CMK (cell line): Measurements from ENCODE around the gene S1PR5.
"Not testable (repeated sequence)": the region's sequence is repeated elsewhere in the genome, so short reads cannot be mapped to it uniquely, and the experiment has no call there.

Experiments
- DNase-seq: peaks from one replicate; pipeline ENCODE4 v3.0.0-alpha.2; 2010; ENCODE audit warnings: low read depth

S1PR5 gene

DNA sequence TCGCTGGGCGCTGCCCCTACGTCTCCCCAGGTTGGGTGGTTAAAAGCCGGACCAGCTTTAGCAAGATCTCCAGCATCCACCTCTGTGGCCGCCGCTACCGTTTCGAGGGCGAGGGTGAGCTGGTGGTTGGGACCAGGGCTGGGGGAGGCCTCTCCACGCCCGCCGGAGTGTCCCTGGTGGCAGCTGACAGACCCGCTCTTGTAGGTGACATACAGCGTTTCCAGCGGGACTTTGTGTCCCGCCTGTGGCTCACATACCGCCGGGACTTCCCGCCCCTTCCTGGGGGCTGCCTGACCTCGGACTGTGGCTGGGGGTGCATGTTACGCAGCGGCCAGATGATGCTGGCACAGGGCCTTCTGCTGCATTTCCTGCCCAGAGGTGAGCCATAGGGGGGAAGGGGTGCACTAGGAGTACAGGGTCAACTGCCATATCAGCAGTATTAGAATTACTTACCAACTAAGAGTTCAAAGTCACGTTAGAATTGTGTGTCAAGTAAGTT is 27.6 kb upstream of the S1PR5 start:
- DNase-seq, result no peak

DNA sequence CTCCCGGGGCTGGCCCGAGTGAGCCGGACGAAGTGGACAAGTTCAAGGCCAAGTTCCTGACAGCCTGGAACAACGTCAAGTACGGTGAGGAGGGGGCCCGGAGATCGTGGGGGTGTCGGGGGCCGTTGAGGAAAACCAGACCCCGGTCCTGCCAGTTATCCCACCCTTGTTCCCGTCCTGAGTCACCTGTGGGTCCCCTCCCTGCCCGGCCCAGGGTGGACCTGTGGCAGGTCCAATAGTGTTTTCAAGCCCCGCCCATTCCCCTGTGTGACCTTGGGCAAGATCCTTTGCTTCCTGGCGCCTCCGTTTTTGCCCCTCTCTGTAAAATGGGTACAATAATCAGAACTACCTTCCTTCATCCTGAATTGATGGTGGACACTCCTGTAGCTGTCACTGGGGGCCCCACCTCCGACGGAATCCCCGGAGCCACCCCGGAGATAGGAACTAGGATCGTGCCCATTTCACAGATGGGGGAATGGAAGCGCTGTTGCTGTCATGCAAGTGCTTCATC is 27.1 kb upstream of the S1PR5 start:
- DNase-seq, result no peak

DNA sequence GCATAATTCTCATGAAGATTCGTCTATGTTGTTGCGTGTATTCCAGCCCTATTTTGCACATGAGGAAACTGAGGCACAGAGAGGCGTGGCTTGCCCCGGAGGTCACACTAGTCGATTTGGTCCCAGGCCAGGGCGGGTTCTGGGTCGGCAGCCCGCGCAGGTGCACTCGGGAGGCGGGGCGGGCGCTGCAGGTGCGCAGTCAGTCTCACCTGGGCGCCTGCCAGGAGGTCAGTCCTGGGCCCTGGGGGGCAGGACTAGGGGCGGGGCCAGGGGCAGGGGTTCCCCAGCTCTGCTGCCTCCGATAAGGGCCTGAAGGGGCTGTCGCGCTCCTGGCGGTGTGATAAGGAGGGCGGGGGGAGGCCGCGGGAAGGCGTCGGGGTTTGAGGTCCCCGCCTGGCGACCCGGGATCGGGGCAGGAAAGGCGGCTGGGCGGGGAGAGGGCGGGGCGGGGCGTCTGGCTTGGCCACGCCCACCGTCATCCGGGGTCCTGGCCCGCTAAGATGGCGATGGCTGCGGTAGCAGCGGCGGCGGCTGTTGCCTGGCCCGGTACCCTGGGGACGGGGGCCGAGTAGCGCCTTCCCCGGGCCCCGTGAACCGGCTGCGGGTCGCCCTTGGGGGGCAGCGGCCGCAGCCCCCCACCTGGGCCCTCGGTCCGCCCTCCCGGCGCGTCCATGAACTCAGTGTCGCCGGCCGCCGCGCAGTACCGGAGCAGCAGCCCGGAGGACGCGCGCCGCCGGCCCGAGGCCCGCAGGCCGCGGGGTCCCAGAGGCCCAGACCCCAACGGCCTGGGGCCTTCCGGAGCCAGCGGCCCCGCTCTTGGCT is 26.4 kb upstream of the S1PR5 start, which contains the start of gene ATG4D:
TSS of gene ATG4D (plus strand) at position 485 of the 822 bp plus-strand sequence. CDS start at position 672, 187 bp downstream.
- DNase-seq, result peak; percentile 86

DNA sequence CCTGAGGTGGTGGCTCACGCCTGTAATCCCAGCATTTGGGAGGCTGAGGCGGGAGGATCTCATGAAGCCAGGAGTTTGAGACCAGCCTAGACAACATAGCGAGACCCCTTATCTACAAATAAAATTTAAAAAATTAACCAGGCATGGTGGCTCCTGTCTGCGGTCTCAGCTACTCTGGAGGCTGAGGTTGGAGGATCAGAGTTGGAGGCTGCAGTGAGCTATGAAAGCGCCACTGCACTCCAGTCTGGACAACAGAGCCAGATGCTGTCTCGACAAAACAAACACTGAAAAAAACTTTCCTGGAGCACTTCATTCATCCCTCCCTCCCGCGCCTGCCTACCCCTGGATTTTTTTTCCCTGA is 25.8 kb upstream of the S1PR5 start:
- no peak for DNase-seq

DNA sequence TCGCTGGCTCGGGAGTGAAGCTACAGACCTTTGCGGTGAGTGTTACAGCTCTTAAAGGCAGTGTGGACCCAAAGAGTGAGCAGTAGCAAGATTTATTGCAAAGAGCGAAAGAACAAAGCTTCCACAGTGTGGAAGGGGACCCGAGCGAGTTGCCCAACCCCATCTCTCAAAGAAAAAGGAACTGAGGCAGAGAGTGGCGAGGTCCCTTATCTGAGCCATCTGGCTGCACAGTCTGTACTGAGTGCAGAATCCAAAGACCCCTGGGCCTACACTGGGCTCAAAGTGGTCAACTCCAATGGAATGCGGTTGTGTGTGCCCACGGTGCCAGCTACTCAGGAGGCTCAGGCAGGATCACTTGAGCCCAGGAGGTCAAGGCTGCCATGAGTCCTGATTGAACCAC is 21.8 kb upstream of the S1PR5 start:
- DNase-seq, result not testable (repeated sequence)

DNA sequence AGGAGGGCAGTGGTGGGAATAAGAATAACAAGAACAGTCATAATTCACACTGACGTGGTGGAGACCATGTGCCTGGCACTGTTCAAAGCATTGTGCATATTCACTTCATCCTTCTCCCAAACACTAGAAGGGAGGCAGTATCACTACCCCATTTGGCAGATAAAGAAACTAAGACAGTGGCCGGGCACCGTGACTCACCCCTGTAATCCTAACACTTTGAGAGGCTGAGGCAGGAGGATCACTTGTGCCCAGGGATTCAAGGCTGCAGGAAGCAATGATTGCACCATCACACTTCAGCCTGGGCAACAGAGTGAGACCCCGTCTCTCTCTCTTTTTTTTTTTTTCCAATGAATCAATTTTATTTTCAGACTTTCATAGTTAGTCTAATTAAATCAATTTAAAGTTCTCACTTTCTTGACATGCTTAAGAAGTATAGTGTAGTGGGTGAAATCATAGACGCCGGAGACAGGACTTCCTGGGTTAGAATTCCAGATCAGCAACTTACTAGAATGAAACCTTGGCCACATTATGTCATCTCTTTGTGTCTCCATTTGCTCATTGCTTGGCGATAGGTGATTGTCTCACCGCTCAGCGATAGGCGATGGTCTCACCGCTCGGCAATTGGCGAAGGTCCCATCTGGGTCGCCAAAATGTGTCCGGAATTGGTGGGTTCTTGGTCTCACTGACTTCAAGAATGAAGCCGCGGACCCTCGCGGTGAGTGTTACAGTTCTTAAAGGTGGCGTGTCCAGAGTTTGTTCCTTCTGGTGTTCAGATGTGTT is 21.1 kb upstream of the S1PR5 start:
- DNase-seq, result no peak

DNA sequence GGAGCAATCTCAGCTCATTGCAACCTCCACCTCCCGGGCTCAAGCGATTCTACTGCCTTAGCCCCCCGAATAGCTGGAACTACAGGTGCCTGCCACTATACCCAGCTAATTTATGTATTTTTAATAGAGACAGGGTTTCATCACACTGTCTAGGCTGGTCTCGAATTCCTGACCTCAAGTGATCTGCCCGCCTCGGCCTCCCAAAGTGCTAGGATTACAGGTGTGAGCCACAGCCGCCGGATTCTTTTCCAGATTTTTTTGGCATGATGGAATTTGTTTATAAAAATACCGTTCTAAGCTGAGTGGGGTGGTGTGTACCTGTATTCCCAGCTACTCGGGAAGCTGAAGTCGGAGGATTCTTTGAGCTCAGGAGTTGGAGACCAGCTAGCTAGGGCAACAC is 20.4 kb upstream of the S1PR5 start:
- no peak for DNase-seq

DNA sequence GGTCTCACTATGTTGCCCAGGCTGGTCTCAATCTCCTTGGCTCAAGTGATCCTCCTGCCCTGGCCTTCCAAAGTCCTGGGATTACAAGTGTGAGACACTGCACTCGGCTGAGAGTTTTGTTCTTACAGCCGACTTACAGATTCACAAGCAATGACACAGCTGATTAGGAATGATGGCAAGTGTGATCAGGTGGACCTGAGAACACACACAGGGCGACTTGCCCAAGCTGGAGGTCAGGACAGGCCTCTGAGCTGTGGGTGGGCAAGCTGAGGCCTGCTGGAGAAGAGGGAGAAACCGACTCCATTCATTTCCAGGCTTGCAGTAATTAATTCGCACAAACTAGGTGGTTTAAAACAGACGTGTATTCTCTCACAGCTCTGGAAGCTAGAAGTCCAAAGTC is 18.4 kb upstream of the S1PR5 start:
- DNase-seq, result no peak

DNA sequence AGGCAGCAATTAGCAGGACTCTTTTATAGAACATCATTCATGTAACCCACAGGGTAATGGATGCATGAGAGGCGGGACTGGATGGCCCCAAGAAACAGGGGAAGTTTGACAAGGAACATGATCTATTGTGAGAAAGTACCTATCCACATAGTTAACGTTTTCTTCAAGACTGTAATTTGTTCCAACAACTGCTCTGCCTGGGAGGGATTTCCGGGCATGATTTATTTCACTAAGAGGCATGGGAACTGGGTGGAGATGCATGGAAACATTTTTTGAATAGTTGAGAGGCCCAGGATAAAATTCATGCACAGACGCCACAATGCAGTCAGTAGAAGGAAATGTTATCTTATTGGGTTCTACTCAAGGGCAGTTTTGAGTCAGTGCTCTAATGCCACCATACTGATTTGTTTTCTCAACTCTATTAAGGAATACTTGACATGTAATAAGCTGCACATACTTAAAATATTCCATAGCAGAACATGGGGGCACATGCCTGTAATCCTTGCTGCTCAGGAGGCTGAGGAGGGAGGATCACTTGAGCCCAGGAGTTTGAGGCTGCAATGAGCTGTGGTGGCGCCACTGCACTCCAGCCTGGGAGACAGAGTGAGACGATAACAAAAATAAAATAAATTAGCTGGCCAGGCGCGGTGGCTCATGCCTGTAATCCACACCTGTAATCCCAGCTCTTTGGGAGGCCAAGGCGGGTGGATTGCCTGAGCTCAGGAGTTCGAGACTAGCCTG is 16.6 kb upstream of the S1PR5 start:
- no peak for DNase-seq

DNA sequence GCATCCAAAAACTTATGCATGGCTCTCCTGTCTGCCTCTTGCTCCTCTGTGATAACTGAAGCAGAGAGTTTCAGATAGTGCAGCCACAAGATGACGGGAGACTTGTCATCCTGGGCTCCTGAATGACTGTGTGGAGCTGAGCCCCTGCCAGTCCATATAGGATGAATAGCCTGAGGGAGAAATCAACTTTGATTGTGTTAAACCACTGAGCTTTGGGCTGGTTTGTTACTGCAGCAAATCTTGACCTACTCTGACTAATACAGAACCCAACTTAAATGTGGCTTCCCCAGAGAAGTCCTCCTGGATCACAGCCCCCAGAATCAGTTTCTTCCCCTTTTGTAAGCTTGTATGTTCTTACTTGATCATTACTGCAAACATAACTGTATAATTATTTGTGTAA is 15.2 kb upstream of the S1PR5 start:
- DNase-seq, result no peak

DNA sequence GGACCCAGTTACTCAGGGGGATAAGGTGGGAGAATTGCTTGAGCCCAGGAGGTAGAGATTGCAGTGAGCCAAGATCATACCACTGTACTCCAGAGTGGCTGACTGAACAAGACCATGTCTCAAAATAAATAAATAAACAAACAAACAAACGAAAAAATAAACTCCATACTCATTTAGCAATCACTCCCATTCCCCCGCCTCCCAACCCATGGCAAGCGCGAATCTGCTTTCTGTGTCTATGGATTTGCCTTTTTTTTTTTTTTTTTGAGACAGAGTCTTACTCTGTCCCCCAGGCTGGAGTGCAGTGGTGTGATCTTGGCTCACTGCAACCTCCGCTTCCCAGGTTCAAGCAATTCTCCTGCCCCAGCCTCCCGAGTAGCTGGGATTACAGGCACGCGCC is 9.6 kb upstream of the S1PR5 start:
- not testable (repeated sequence) for DNase-seq

DNA sequence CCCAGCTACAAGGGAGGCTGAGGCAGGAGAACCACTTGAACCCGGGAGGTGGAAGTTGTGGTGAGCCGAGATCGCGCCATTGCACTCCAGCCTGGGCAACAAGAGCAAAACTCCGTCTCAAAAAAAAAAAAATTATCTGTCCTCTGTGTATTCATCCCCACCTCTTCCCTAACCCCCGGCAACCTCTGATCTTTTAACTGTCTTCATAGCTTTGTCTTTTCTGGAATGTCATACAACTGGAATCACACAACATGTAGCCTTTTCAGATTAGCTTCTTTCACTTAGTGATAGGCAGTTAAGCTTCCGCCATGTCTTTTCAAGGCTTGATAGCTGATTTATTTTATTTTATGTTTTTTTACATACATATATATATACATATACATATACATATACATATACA is 8.4 kb upstream of the S1PR5 start:
- no peak for DNase-seq

DNA sequence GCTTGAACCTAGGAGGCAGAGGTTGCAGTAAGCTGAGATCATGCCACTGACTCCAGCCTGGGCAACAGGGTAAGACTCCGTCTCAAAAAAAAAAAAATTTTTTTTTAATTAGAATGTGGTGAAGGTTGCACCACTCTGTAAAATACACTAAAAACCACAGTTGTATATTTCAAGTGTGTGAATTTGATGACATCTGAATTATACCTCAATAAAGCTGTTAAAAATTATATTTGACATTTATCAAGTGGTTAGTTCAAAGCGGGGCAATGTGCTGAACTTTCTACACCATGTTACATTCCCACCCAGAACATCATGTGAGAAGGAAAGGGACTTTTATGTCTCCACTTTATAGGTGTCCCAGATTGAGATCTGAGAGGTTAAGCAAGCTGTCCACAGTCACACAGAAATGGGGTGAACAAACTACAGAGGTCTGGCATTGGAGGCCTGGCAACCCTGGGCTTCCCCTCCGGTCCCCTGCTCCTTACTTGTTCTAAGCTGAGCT is 5.9 kb upstream of the S1PR5 start:
- no peak for DNase-seq

DNA sequence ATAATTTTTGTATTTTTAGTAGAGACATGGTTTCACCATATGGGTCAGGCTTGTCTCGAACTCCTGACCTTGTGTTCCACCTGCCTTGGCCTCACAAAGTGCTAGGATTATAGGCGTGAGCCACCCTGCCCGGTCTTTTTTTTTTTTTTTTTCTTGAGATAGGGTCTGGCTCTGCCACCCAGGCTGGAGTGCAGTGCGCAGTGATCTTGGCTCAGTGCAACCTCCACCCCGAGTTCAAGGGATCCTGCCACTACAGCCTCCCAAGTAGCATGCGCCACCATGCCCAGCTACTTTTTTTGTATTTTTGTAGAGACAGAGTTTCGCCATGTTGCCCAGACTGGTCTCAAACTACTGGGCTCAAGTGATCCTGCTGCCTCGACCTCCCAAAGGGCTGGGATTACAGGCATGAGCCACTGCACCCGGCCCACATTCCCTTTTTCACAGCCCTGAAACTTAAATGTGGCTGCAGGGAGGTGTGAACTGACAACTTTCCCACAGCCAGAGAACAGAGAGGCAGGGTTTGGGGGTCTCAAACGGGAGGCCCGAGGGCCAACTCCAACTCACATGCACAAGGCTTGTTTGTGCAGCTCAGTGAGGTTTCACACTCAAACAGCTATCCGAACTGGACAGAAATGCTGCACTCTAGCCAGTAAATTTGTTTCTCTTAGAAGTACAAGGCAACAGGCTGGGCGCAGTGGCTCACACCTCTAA is 4.4 kb upstream of the S1PR5 start:
- no peak for DNase-seq

DNA sequence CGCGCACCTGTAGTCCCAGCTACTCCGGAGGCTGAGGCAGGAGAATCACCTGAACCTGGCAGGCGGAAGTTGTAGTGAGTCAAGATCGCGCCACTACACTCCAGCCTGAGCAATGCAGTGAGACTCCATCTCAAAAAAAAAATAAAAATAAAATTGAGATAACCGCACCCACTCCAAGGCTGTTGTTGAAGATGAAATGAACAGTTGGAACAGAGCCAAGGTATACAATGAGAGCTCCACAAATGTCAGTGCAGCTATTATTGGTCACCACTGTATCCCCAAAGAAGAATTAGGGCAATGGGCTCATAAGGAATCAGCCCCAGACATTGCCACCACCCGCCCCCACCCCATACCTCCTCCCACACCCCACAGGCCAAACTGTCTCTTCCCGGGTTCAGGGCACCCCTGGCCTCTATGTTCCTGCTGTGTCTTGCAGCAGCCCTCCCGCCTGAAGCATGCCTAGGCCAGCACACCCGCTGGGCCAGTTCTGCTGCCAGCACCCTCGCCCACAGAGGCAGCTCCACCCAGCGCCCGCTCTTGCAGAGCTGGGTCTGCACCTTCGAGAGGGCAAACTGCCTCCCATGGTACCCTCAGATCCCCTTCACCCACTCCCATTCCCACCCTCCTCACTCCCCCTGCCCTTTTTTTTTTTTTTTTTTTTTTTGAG is 3.5 kb upstream of the S1PR5 start:
- DNase-seq, result no peak

DNA sequence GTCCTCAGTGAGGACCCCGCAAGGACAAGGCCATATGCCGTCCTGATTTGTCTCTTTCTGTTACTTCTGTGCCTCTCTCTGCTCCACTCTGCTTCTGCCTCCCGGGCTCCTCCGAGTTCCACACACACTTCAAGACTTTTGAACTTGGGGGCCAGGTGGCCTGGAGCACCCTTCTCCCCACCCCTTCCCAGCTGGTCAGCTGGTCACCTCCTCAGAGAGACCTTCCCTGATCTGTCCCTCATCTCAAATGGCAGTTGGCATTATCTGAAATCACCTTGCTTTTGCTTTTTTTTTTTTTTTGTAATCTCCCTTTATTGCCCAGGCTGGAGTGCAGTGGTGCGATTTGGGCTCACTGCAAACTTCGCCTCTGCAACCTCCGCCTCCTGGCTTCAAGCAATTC is 2.2 kb upstream of the S1PR5 start:
- no peak for DNase-seq

DNA sequence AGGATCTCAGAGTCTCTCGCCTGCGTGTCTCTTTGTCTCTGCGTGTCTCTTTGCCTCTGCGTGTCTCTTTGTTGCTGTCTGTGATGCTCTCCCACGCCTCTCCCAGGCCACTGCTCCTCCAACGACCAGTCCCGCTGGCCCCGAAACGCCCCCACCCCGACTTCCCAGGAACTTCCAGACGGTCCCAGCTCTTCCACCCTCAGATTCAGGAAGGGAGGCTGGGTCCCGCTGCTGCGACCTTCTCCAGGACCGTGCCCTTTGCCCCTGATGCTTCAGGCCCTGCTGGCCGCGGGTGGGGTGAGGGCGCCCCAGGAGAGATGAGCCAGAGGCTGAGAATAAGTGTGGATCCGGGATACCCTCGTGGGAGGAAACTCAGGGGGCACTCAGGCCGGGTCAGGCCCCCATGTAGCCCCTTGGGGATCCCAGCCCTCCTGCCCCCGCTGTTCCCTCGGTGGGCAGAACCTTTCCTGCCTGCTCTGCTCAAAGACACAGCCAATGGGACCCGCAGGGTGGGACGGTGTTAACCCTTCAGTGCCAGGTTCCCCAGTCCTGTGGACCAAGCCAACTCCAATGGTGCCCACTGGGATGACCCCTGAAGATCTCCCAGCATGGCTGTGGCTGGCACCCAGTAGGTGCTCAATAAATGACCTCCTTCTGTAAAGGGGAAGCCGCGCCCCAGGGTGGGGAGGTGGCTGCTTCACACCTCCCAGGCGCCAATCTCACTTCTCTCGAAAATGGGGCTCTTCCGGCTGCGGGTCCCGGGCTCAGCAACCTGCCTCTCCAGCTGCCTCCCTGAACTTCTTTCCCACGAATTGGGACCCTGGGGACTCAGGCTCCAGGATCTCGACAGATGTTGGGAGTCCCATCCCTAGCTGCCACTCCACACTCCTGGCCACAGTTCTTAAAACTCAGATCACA is 1.5 kb upstream of the S1PR5 start:
- DNase-seq, result no peak

DNA sequence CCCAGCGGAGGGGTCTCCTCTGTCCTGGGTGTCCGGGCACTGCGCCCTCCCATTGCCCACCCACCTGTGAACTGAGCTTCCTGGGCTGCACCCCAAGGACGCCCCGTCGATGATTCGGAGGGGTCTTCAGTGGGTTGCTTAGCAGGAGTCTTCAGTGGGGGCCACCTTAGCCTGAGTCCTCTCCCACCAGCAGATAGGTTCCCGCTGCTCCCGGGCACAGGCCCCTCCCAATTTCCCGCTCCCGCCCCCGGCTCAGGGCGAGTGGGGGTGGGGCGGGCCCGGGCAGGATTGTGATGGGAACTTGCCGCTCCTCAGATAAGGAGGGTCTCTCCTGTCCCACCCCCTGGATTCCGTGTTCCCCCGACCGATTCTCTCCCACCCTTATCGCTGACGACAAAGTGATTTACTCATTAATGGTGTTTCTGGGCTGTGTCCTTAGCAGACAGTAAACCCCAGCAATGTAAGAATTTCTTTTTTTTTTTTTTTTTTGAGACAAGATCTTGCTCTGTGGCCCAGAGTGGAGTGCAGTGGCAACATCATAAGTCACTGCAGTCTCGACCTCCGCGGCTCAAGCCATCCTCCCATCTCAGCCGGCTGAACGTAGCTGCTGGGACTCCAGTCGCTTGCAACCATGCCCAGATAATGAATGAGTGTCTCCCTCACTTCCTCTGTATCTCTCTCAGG is 655 bp upstream of the S1PR5 start:
- no peak for DNase-seq

DNA sequence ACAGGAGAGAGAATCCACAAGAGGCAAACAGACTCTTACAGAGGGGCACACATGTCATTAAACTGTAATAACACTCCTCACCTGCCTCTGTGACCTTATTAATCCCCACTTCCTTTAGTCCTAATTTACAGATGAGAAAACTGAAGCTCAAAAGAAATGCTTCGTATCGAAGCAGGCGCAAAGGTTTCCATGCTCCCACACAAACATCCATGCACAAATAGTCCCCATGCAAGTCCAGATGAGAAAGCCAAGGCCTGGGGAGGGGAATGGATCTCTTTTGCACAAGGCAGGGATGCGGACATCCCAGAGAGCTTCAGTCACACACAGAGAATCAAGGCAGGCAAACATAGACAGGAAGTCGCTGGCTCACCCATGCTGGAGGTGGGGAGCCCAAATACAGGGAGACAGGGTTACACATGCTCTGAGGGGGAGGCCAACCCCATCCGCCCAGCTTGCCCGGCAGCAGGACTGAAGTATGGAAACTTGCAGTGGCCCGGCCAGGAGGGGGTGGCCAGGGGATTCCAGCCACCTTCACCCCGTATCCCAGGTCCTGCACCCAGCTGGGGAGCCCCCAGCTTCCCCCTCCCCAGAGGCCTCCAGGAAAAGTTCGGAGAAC is 468 bp downstream of the S1PR5 start:
- DNase-seq, result no peak
